ENCODE measurements around the gene PDGFRA.

DNA sequence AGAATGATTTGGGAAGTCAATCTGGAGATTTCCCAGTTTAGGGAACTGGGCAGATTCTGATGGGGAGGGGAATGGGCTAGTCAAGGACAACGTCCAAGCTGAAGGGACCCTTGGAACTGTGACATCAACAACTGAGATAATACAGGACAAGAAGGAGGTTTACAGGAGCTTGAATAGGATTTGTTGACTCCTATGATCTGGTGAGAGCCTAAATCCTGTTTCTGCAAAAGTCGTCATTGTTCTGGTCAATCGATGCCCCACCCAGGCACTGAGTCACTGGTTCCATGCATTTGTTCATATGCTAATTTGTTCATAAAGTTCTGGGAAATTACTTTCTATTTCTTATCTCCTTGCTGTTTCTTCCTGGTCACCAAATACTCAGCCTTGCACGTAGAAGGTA is 15.3 kb upstream of the PDGFRA start:
- no peak for TF ChIP-seq POLR2A (IDR thresholded peaks at IDR 0.05)
- TF ChIP-seq CTCF (IDR thresholded peaks at IDR 0.05) = no peak

Data from Peyer's patch (tissue), 4 donors.